Sigmoid colon (tissue), 7 donors: ENCODE data around the gene ABCB10. TPM values are rescaled to one million over a fixed set of nuclear protein-coding genes. Genes with fewer than 3 reads are reported as not detected.

Source experiments
- polyA plus RNA-seq, 3 donors: library from polyadenylated mRNA; stranded (reverse); fragments of 200-250 nt; gene quantifications; one replicate each; pipeline ENCODE4 v1.2.3, GENCODE V29; 2013
- small RNA-seq, 3 donors: library from RNA; depleted of rRNA; stranded (forward); fragments of <200 nt; gene quantifications; one replicate each; pipeline ENCODE3, GENCODE V24; 2016
- total RNA-seq, 4 donors: library from RNA; depleted of rRNA; stranded (reverse); fragments of >200 nt; gene quantifications; one replicate each; pipeline ENCODE4 v1.1.0, GENCODE V29; 2016
- donor health status: healthy with polysubstance abuse.
- donor health status: Bipolar disorder and iron deficiency.
- donor health status: healthy.

The ABCB10 gene
- total and polyA plus RNA-seq, 7 donors, result 4.4 to 19.4 (median 12.1) TPM

Small RNA genes within 50 kb of the gene (small RNA-seq; reads per million reads assigned to genes)
- gene HMGN2P19 (0 reads per million in 3 donors), gene RNA5SP78 (0 to 0.06 (median 0) reads per million in 3 donors), gene RNU4-21P (0 reads per million in 3 donors)

Other genes starting within 250 kb of the ABCB10 start
- 1 to 10 TPM; 3.8 to 6.1 (median 4.9) TPM for gene CCSAP, start 215.7 kb downstream of the ABCB10 start, total RNA-seq
- gene CCSAP, start 215.7 kb downstream of the ABCB10 start, polyA plus RNA-seq, result 1 to 10 TPM in 2 of 3 donors, under 1 TPM in 1; 0.60 to 2.1 (median 1.4) TPM
- gene ACTA1, start 124.6 kb downstream of the ABCB10 start, total RNA-seq, result under 1 TPM in 1 of 4 donors, not detected in 3; 0.36 TPM
- gene ACTA1, start 124.6 kb downstream of the ABCB10 start, polyA plus RNA-seq, result 10 to 100 TPM in 1 of 3 donors, 1 to 10 TPM in 2; 1.1 to 36.0 (median 4.6) TPM
- gene NUP133, start 50.4 kb downstream of the ABCB10 start, total RNA-seq, result 10 to 100 TPM; 23.7 to 31.7 (median 27.6) TPM
- gene NUP133, start 50.4 kb downstream of the ABCB10 start, polyA plus RNA-seq, result 10 to 100 TPM in 1 of 3 donors, 1 to 10 TPM in 2; 4.8 to 12.9 (median 6.9) TPM
- gene TAF5L, start 67.4 kb upstream of the ABCB10 start, total RNA-seq, result 10 to 100 TPM; 11.1 to 18.0 (median 15.0) TPM
- 10 to 100 TPM; 10.6 to 13.7 (median 12.0) TPM for gene TAF5L, start 67.4 kb upstream of the ABCB10 start, polyA plus RNA-seq
- 10 to 100 TPM in 1 of 4 donors, 1 to 10 TPM in 3; 4.3 to 11.7 (median 7.4) TPM for gene URB2, start 67.5 kb upstream of the ABCB10 start, total RNA-seq
- 1 to 10 TPM in 1 of 3 donors, under 1 TPM in 2; 0.60 to 5.2 (median 0.92) TPM for gene URB2, start 67.5 kb upstream of the ABCB10 start, polyA plus RNA-seq